ENCODE measurements around the gene OSBPL10. TPM values are rescaled to one million over a fixed set of nuclear protein-coding genes. Genes with fewer than 3 reads are reported as not detected.
"Not testable (repeated sequence)": the region's sequence is repeated elsewhere in the genome, so short reads cannot be mapped to it uniquely, and the experiment has no call there.

The OSBPL10 gene
- total RNA-seq, 1 donor from 2014 or later, result 12.1 TPM

- Mint-ChIP-seq H3K4me1 (ENCODE audit: low read depth) (no peaks in the 10 kb centered on the region), H3K27me3 (ENCODE audit: insufficient read depth) (no peaks in the 10 kb centered on the region), H3K9me3 (no peaks in the 10 kb centered on the region), H3K36me3 (ENCODE audit: low read depth) (no peaks in the 10 kb centered on the region), H3K4me3 (no peak overlapping the region), H3K27ac (no peak overlapping the region)
- intact Hi-C loops (cut with micrococcal nuclease), result no loop called here
- DNase-seq (ENCODE audit: low spot score), result no peak
Measured at GRCh38 chr3:31868236-31868635, 112.8 kb downstream of the OSBPL10 start.

DNA sequence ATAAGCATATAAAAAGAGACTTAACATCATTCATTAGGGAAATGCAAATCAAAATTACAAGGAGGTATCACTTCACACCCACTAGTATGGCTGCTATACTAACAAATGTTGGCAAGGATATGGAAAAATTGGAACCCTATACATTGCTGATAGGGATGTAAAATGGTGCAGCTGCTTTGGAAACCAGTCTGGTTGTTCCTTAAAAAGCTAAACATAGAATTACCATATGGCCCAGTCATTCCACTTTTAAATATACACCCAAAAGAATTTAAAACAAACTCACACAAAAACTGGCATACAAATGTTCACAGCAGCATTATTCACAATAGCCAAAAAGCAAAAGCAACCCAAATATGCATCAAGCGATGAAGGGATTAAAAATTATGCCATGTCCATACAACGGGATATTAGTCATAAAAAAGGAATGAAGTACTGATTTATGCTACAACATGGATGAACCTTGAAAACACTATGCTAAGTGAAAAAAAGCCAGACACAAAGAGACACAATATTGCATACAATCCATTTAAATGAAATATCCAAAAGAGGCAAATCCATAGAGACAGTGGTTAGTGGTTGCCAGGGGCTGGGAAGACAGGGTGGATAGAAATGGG, 118.3 kb downstream of the OSBPL10 start:
- intact Hi-C loops (cut with micrococcal nuclease), result no loop called here
- no peaks in the 10 kb centered on the region for H3K9me3 Mint-ChIP-seq
- H3K36me3 Mint-ChIP-seq (ENCODE audit: low read depth), result no peaks in the 10 kb centered on the region

GRCh38 chr3:31861826-31862225, 119.2 kb downstream of the OSBPL10 start:
- Mint-ChIP-seq H3K4me1 (ENCODE audit: low read depth) (no peaks in the 10 kb centered on the region), H3K27ac (no peak overlapping the region)
- intact Hi-C loops (cut with micrococcal nuclease), result no loop called here

More for the DNA sequence above, 118.3 kb downstream of the OSBPL10 start:
- Mint-ChIP-seq H3K27ac (no peak overlapping the region), H3K4me1 (ENCODE audit: low read depth) (no peaks in the 10 kb centered on the region), H3K4me3 (no peak overlapping the region), H3K27me3 (ENCODE audit: insufficient read depth) (no peaks in the 10 kb centered on the region)
- no peak for DNase-seq (ENCODE audit: low spot score)

GRCh38 chr3:31860642-31861041, 120.4 kb downstream of the OSBPL10 start:
- DNase-seq (ENCODE audit: low spot score); H3K36me3 Mint-ChIP-seq (ENCODE audit: low read depth); intact Hi-C loops (cut with micrococcal nuclease); H3K4me3 Mint-ChIP-seq; H3K27me3 Mint-ChIP-seq (ENCODE audit: insufficient read depth); H3K27ac Mint-ChIP-seq; H3K9me3 Mint-ChIP-seq; H3K4me1 Mint-ChIP-seq (ENCODE audit: low read depth): not testable (repeated sequence)

More at GRCh38 chr3:31861826-31862225, 119.2 kb downstream of the OSBPL10 start:
- no peaks in the 10 kb centered on the region for H3K27me3 Mint-ChIP-seq (ENCODE audit: insufficient read depth)
- H3K36me3 Mint-ChIP-seq (ENCODE audit: low read depth), result no peaks in the 10 kb centered on the region
- H3K9me3 Mint-ChIP-seq, result no peaks in the 10 kb centered on the region
- no peak for DNase-seq (ENCODE audit: low spot score)
- H3K4me3 Mint-ChIP-seq, result no peak overlapping the region

GRCh38 chr3:31859245-31859644, 121.8 kb downstream of the OSBPL10 start:
- H3K9me3 Mint-ChIP-seq, result no peaks in the 10 kb centered on the region
- intact Hi-C loops (cut with micrococcal nuclease), result no loop called here
- no peaks in the 10 kb centered on the region for H3K4me1 Mint-ChIP-seq (ENCODE audit: low read depth)

DNA sequence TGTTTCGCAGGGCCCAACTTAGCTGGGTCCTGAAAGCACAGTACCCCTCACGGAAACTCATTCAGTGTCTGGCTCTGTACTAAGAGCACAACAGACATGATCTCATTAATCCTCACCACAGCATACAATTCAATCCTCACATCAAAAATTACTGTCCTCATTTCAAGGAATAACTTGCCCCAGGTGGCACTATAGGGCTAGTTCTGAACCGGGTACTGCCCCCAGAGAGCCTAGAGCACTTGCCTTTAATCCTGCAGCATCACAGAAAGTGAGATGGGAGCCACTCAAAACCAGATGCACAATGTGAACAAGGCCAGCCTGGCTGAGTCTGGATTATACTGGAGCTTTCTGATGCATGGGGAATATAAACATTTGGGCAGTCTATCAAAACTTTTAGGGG, 122.6 kb downstream of the OSBPL10 start:
- no peak for DNase-seq (ENCODE audit: low spot score)
- Mint-ChIP-seq H3K4me3 (no peak overlapping the region), H3K36me3 (ENCODE audit: low read depth) (no peaks in the 10 kb centered on the region), H3K9me3 (no peaks in the 10 kb centered on the region), H3K27ac (no peak overlapping the region), H3K27me3 (ENCODE audit: insufficient read depth) (peaks cover 2% of the 10 kb centered on the region), H3K4me1 (ENCODE audit: low read depth) (no peaks in the 10 kb centered on the region)
- intact Hi-C loops (cut with micrococcal nuclease), result loop anchor here (1.0 kb wide), 1 partner anchor 286 kb away; no protein-coding TSS in a partner anchor

More at GRCh38 chr3:31859245-31859644, 121.8 kb downstream of the OSBPL10 start:
- no peak for DNase-seq (ENCODE audit: low spot score)
- Mint-ChIP-seq H3K36me3 (ENCODE audit: low read depth) (no peaks in the 10 kb centered on the region), H3K27me3 (ENCODE audit: insufficient read depth) (no peaks in the 10 kb centered on the region), H3K27ac (no peak overlapping the region), H3K4me3 (no peak overlapping the region)

DNA sequence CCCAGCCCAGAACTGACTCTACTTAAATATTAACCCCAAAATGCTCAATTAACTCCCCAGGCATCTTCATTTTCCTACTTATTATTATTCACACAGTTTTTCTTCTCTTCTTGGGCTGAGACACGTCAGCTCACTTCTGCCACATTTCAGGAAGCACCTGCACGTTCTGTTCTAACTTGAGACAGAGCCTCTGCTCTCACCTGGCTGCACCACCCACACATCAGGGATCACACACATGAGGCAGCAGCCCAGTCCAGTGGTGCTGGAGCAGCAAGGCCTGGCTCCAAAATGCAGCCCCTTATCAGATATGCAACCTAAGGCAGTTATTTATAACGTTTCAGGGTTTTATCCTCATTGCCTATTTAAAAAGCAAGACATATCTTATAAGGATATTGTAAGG, 127.5 kb downstream of the OSBPL10 start:
- Mint-ChIP-seq H3K36me3 (ENCODE audit: low read depth) (no peaks in the 10 kb centered on the region), H3K27me3 (ENCODE audit: insufficient read depth) (peaks cover 2% of the 10 kb centered on the region), H3K9me3 (no peaks in the 10 kb centered on the region), H3K4me1 (ENCODE audit: low read depth) (no peaks in the 10 kb centered on the region), H3K27ac (no peak overlapping the region), H3K4me3 (no peak overlapping the region)
- DNase-seq (ENCODE audit: low spot score), result no peak
- intact Hi-C loops (cut with micrococcal nuclease), result no loop called here

DNA sequence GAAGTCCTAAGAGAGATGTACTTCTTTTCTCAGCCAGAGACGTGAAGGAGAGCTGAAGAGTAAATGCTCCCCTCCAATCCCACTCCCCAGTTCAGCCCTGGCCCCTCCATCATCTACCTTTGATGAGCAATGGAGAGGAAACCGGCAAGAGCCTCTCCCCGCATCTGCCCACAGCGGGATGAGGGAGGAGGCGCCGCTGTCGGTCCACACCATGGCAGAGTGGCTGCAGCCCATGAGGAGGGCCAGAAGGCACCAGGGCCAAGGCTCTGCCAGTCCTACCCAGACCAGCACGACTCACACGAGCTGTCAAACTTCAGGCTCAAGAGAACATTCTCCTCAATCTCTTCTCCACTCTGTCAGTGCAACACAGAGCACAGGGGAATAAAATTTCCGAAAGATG, 129.8 kb downstream of the OSBPL10 start:
- no peaks in the 10 kb centered on the region for H3K4me1 Mint-ChIP-seq (ENCODE audit: low read depth)
- H3K9me3 Mint-ChIP-seq, result no peaks in the 10 kb centered on the region
- no peak for DNase-seq (ENCODE audit: low spot score)
- H3K27ac Mint-ChIP-seq, result no peak overlapping the region
- intact Hi-C loops (cut with micrococcal nuclease), result no loop called here
- H3K27me3 Mint-ChIP-seq (ENCODE audit: insufficient read depth), result peaks cover 2% of the 10 kb centered on the region
- H3K36me3 Mint-ChIP-seq (ENCODE audit: low read depth), result no peaks in the 10 kb centered on the region
- H3K4me3 Mint-ChIP-seq, result no peak overlapping the region

DNA sequence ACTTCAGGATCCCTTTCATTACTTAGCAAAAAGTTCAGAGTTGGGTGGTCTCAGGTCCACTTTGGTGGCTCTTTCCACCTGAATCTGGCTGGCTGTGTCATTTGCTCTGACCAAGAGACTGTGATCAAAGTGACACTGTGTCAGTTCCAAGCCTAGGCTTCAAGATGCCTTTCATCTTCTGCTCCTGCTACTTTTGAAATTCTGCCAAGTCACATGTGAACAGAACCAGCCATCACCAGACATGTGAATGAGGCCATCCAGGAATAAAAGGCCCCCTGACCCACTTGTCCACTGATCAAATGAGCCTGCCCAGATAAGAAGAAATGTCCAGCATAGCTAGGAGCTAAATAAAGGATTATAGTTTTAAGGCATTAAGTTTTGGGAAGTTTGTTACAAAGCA, 132.2 kb downstream of the OSBPL10 start:
- Mint-ChIP-seq H3K4me1 (ENCODE audit: low read depth) (no peaks in the 10 kb centered on the region), H3K27ac (no peak overlapping the region), H3K4me3 (no peak overlapping the region), H3K27me3 (ENCODE audit: insufficient read depth) (no peaks in the 10 kb centered on the region), H3K9me3 (no peaks in the 10 kb centered on the region), H3K36me3 (ENCODE audit: low read depth) (no peaks in the 10 kb centered on the region)
- DNase-seq (ENCODE audit: low spot score), result no peak
- intact Hi-C loops (cut with micrococcal nuclease), result no loop called here

DNA sequence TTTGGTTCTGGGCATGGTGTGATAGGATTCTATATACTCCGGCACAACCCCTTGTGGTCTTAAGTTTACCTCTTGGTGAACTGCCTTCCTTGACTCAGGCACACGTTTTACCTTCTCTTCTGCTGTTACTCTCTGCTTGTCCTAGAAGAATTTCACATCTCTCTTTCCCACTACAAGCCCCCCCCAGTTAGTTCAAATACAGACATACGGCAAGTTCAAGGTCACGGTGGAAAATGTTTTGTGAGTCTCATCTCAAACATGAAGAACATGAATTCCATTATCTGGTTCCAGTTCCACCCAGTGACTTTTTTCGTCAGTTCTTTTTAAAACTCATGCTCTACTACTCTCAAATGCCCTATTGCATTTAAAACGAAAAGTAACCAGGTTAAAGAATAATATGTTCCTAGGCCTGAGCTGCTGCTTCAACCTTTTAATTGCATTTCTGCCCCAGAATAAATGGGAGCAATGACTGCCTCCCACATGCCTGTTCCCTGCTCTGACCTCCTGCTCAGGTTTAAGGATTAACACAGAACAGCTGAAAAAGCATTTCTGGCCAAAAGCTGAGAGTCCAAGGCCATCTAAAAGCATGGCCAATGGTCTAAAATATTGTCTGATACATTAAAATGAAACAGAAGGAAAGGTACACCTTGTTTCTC, 132.8 kb downstream of the OSBPL10 start:
- H3K36me3 Mint-ChIP-seq (ENCODE audit: low read depth), result no peaks in the 10 kb centered on the region
- intact Hi-C loops (cut with micrococcal nuclease), result no loop called here
- no peak overlapping the region for H3K27ac Mint-ChIP-seq
- no peaks in the 10 kb centered on the region for H3K9me3 Mint-ChIP-seq
- no peak overlapping the region for H3K4me3 Mint-ChIP-seq
- H3K27me3 Mint-ChIP-seq (ENCODE audit: insufficient read depth), result no peaks in the 10 kb centered on the region
- DNase-seq (ENCODE audit: low spot score), result no peak
- no peaks in the 10 kb centered on the region for H3K4me1 Mint-ChIP-seq (ENCODE audit: low read depth)

GRCh38 chr3:31847760-31848159, 133.3 kb downstream of the OSBPL10 start:
- no peak overlapping the region for H3K4me3 Mint-ChIP-seq
- DNase-seq (ENCODE audit: low spot score), result no peak
- no peaks in the 10 kb centered on the region for H3K27me3 Mint-ChIP-seq (ENCODE audit: insufficient read depth)
- H3K9me3 Mint-ChIP-seq, result no peaks in the 10 kb centered on the region
- no peaks in the 10 kb centered on the region for H3K36me3 Mint-ChIP-seq (ENCODE audit: low read depth)
- no peaks in the 10 kb centered on the region for H3K4me1 Mint-ChIP-seq (ENCODE audit: low read depth)
- H3K27ac Mint-ChIP-seq, result no peak overlapping the region
- intact Hi-C loops (cut with micrococcal nuclease), result no loop called here

DNA sequence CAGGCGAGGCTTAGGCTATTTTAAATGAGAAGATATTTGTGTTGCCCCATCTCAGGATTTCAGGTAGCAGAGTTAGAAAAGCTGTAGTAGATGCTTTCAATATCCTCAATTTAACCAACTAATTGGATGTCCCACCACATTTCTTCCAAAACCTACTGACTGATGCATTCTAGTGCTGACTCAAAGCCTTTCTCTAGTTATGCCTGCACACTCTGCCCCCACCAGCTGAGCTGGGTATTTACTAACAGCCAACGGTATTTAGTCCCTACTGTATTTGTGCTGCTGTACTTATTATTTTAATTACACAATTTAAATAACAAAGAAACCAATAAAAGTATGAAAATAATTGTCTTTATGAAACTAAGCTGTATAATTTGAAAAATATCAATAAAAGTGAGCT, 139.5 kb downstream of the OSBPL10 start:
- Mint-ChIP-seq H3K36me3 (ENCODE audit: low read depth) (no peaks in the 10 kb centered on the region), H3K27ac (no peak overlapping the region), H3K4me3 (no peak overlapping the region), H3K27me3 (ENCODE audit: insufficient read depth) (peaks cover 2% of the 10 kb centered on the region), H3K9me3 (no peaks in the 10 kb centered on the region), H3K4me1 (ENCODE audit: low read depth) (no peaks in the 10 kb centered on the region)
- no peak for DNase-seq (ENCODE audit: low spot score)
- intact Hi-C loops (cut with micrococcal nuclease), result no loop called here

GRCh38 chr3:31840252-31840651, 140.8 kb downstream of the OSBPL10 start:
- no peaks in the 10 kb centered on the region for H3K4me1 Mint-ChIP-seq (ENCODE audit: low read depth)
- H3K27me3 Mint-ChIP-seq (ENCODE audit: insufficient read depth), result peaks cover 2% of the 10 kb centered on the region
- no peak overlapping the region for H3K27ac Mint-ChIP-seq
- H3K36me3 Mint-ChIP-seq (ENCODE audit: low read depth), result no peaks in the 10 kb centered on the region
- no peaks in the 10 kb centered on the region for H3K9me3 Mint-ChIP-seq
- H3K4me3 Mint-ChIP-seq, result no peak overlapping the region
- DNase-seq (ENCODE audit: low spot score), result no peak
- intact Hi-C loops (cut with micrococcal nuclease), result no loop called here
